Right ventricle myocardium superior (tissue), 1 donor: ENCODE measurements around the gene OR52N4. TPM values are rescaled to one million over a fixed set of nuclear protein-coding genes. Genes with fewer than 3 reads are reported as not detected.

ENCODE experiments used
- total RNA-seq: library from RNA; stranded (reverse); fragmentation: NEBNext Ultra II Directional; extraction: Animal tissue kit (Norgen Biotek cat#: 25700); gene quantifications from one replicate; pipeline ENCODE4 v1.2.1, GENCODE V29; 2021
- donor health status: DM: no; HTN: yes; CAD: no; lungs with severe emphysema.

The OR52N4 gene
- total RNA-seq, 1 donor from 2014 or later = not detected

Other genes with a start within 250 kb of the OR52N4 start
- not detected for gene UBQLN3, start 244.3 kb upstream of the OR52N4 start, total RNA-seq
- gene UBQLNL, start 237.5 kb upstream of the OR52N4 start, total RNA-seq = not detected
- gene OR52H1, start 205.7 kb upstream of the OR52N4 start, total RNA-seq = not detected
- gene OR52B6, start 173.4 kb upstream of the OR52N4 start, total RNA-seq = not detected
- gene TRIM6, start 157.6 kb upstream of the OR52N4 start, total RNA-seq = 0.91 TPM
- gene TRIM34, start 129.2 kb upstream of the OR52N4 start, total RNA-seq = 1.6 TPM
- gene TRIM5, start 69.2 kb upstream of the OR52N4 start, total RNA-seq = 8.1 TPM
- 18.2 TPM for gene TRIM22, start 64.5 kb upstream of the OR52N4 start, total RNA-seq
- not detected for gene OR56B1, start 17.8 kb upstream of the OR52N4 start, total RNA-seq
- gene OR52N5, start 29.1 kb downstream of the OR52N4 start, total RNA-seq = not detected
- gene OR52N1, start 37.0 kb downstream of the OR52N4 start, total RNA-seq = not detected
- gene OR52N2, start 54.7 kb downstream of the OR52N4 start, total RNA-seq = not detected
- gene OR52E6, start 87.7 kb downstream of the OR52N4 start, total RNA-seq = not detected
- not detected for gene OR52E8, start 103.4 kb downstream of the OR52N4 start, total RNA-seq
- not detected for gene OR52E4, start 126.4 kb downstream of the OR52N4 start, total RNA-seq
- not detected for gene OR52E5, start 139.0 kb downstream of the OR52N4 start, total RNA-seq
- gene OR56A3, start 188.0 kb downstream of the OR52N4 start, total RNA-seq = not detected
- not detected for gene OR56A5, start 214.3 kb downstream of the OR52N4 start, total RNA-seq
- gene OR52L1, start 232.7 kb downstream of the OR52N4 start, total RNA-seq = not detected